NCI-H748 (cell line): ENCODE results near the gene BEX5.
"Not testable (repeated sequence)": the region's sequence is repeated elsewhere in the genome, so short reads cannot be mapped to it uniquely, and the experiment has no call there.

Experiments used
- DNase-seq: peaks from one replicate; lab custom pipeline; 2025; ENCODE audit not compliant: unreplicated experiment; lab: John Stamatoyannopoulos, UW

BEX5 gene

DNA sequence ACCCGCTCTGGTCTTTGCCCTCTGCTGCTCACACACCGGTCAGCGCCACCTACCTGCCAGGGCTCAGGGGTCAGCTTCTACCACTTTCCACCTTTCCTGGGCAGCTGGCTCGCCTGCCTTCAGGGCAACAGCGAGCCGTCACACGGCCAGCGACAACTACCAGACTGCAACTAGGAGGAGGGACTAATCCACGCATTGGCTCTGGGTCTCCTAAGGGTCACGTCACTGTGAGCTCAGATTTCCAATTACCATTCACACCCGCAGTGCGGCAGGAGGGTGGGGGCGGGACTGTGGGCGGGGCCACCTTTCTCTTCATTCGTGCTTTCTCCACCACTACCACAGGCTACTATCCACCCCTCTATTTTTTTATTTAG lies at the start of gene BEX5:
Gene BEX5 (minus strand): TSS at position 172 of the 374 bp plus-strand sequence. CDS start 1,712 bp downstream, outside the sequence.
- DNase-seq = peak; percentile 88

- no peak for DNase-seq
Measured at GRCh38 chrX:102185967-102186720, 30.4 kb upstream of the BEX5 start.

GRCh38 chrX:102154900-102155805 lies 624 bp downstream of the BEX5 start:
- peak; percentile 66 for DNase-seq

DNA sequence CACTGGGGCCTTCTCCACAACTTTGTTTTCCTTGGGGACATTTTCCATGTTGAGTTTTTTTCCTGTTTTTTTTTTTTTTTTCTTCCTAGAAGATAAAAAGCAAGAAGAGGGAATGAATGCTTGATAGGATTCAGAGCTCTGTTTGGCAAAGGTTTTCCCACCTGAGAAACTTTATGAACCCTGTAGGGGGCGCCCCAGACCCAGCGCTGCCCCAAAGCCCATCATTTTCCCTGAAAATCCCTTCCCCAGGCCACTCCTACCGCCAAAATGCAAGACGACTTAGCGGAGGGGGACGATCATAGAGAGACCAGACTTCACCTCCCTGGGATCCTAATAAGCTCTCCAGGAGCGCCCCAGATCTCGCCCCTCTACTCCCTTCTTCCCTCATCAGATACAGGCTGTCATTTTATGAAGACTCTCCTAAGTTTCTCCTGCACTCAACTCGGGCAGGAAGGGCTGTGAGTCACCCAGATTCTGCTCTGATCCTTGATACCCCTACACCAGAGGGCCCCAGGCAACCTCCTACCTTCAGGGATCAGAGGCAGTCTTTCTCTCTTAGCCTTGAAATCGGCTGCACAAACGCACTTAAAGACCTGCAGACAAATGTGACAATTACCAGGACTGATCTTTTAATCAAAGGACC lies 1.4 kb downstream of the BEX5 start:
- peak; percentile 46 for DNase-seq

DNA sequence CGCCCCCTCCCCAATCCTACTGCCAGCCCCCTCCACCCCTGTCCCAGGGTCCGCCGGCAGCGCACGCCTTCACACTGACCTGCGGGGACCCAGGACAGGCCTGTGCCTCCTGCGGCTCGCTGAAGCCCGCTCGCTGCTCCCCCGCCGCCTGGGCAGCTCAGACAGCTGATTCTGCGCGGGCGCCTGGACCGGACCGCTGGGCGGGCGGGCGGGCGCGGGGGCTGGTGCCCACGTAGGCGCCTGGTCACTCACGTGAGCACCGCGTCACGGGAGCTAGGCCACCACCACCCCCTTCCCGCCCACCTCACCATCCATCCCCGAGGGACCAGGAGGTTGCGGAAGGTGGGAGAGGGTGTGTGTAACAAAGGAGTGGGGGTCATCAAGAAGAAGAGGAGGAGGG lies 13.5 kb downstream of the BEX5 start, which contains the start of gene TCEAL6:
Gene TCEAL6 (minus strand): TSS at position 208 of the 400 bp plus-strand sequence.
- DNase-seq = not testable (repeated sequence)

- DNase-seq = not testable (repeated sequence)
Measured at GRCh38 chrX:102141631-102142030, 14.1 kb downstream of the BEX5 start.

DNA sequence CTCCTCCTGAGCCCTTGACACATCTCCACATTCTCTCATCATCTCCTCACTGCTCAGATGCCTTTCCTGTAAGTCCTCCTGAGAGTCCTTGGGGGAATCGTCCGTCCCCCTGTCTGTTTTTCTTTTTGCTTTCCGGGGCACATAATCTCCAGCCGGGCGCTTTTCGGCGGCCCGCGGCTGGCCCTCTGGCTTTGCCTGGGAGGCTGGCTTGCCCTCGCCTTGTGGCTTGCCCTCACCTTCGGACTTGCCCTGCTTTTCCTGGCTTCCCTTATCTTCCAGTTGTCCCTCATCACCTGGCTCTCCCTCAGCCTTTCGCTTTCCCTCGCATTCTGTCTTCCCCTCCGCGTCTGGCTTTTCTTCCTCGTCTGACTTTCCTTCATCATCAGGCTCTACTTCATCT lies 14.9 kb downstream of the BEX5 start:
- DNase-seq = not testable (repeated sequence)

DNA sequence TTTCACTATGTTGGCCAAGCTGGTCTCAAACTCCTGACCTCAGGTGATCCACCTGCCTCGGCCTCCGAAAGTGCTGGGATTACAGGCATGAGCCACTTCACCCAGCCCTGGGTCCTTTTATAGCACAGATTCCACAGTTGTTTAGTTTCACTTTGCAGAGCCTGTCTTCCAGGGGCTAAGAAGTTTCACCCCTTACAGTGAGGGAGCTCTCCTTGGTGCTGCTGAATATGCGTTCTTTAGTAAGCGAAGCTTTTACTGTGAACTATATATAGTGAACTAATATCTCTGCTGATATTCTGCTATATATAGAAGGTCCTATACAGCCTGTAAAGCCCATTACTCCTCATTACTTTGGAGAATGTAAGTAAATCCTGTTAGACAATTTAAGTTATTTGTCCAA lies 17.7 kb downstream of the BEX5 start:
- DNase-seq = no peak

GRCh38 chrX:102129473-102129872 lies 26.3 kb downstream of the BEX5 start:
- peak; percentile 14 for DNase-seq

GRCh38 chrX:102126863-102127262 lies 28.9 kb downstream of the BEX5 start:
- no peak for DNase-seq

GRCh38 chrX:102126080-102126818 lies 29.5 kb downstream of the BEX5 start:
- not testable (repeated sequence) for DNase-seq

- DNase-seq = peak; percentile 54
Measured at GRCh38 chrX:102125436-102125835, 30.3 kb downstream of the BEX5 start, which contains the start of gene TCEAL2. Gene TCEAL2 (plus strand): TSS chrX:102125679. CDS start chrX:102126831, 1,152 bp downstream.

DNA sequence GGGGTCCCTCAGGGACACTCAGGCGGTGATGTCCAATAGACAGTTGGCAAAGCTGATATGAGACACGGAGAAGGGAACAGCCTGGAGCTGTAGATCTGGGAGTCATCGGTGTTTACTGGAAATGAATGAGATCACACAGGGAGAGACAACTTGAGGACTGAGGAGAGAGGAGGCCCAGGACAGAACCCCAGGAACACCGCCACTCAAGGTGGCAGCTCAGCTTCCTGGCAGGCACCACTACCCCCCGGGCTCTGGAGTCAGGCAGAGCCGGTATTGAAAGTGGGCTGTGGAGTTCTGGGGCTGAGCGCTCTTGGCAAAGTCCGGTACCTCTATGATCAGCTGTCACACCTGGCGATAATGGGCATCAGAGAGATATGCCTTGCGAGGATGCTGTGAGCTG lies 30.8 kb downstream of the BEX5 start:
- DNase-seq = not testable (repeated sequence)

- peak; percentile 9 for DNase-seq
Measured at GRCh38 chrX:102115748-102116147, 40.0 kb downstream of the BEX5 start.

DNA sequence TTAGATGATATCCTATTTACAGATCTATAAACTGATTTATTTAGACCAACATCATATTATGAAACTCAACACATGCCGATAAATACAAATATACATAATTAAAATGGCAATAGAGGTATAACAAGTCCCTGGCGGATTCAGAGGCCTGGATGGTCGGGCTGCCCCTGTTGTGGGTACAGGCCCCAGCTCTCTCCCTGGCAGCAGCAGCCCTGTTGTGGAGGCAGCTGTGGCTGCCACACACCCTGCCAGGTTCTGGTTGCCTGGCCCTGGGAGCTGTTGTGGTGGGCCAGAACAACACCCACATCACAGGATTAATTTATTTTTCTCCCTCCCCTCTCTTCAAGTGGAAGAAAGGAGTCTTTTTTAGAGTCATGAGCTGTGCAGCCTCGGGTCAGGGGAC lies 42.4 kb downstream of the BEX5 start:
- DNase-seq = no peak
